ENCODE results near the gene ZNF469.

The ZNF469 gene

GRCh38 chr16:88350922-88351321, 31.8 kb upstream of the ZNF469 start:
- Histone ChIP-seq H3K27ac (ENCODE audit: low read depth, low read length) (no peak overlapping the region), H3K4me1 (ENCODE audit: control insufficient read depth, insufficient read depth, low read length) (no peaks in the 10 kb centered on the region), H3K9ac (ENCODE audit: low read length) (no peak overlapping the region), H3K36me3 (ENCODE audit: control insufficient read depth, insufficient read depth, low read length) (no peaks in the 10 kb centered on the region), H3K4me3 (ENCODE audit: low read length) (no peak overlapping the region), H3K27me3 (ENCODE audit: control insufficient read depth, insufficient read depth, low read length) (no peaks in the 10 kb centered on the region)

GRCh38 chr16:88351491-88352101, 31.2 kb upstream of the ZNF469 start:
- Histone ChIP-seq H3K9ac (ENCODE audit: low read length) (no peak overlapping the region), H3K4me1 (ENCODE audit: control insufficient read depth, insufficient read depth, low read length) (no peaks in the 10 kb centered on the region), H3K27me3 (ENCODE audit: control insufficient read depth, insufficient read depth, low read length) (no peaks in the 10 kb centered on the region), H3K36me3 (ENCODE audit: control insufficient read depth, insufficient read depth, low read length) (no peaks in the 10 kb centered on the region), H3K4me3 (ENCODE audit: low read length) (no peak overlapping the region), H3K27ac (ENCODE audit: low read depth, low read length) (no peak overlapping the region)

- H3K4me1 ChIP-seq (ENCODE audit: control insufficient read depth, insufficient read depth, low read length), result no peaks in the 10 kb centered on the region
- H3K36me3 ChIP-seq (ENCODE audit: control insufficient read depth, insufficient read depth, low read length), result no peaks in the 10 kb centered on the region
- no peak overlapping the region for H3K4me3 ChIP-seq (ENCODE audit: low read length)
- no peak overlapping the region for H3K9ac ChIP-seq (ENCODE audit: low read length)
- no peaks in the 10 kb centered on the region for H3K27me3 ChIP-seq (ENCODE audit: control insufficient read depth, insufficient read depth, low read length)
- H3K27ac ChIP-seq (ENCODE audit: low read depth, low read length), result no peak overlapping the region
Observed at GRCh38 chr16:88352261-88353200, 30.2 kb upstream of the ZNF469 start.

- Histone ChIP-seq H3K9ac (ENCODE audit: low read length) (no peak overlapping the region), H3K27ac (ENCODE audit: low read depth, low read length) (no peak overlapping the region), H3K4me1 (ENCODE audit: control insufficient read depth, insufficient read depth, low read length) (no peaks in the 10 kb centered on the region), H3K4me3 (ENCODE audit: low read length) (no peak overlapping the region), H3K27me3 (ENCODE audit: control insufficient read depth, insufficient read depth, low read length) (no peaks in the 10 kb centered on the region), H3K36me3 (ENCODE audit: control insufficient read depth, insufficient read depth, low read length) (no peaks in the 10 kb centered on the region)
Observed at GRCh38 chr16:88353232-88353631, 29.5 kb upstream of the ZNF469 start.

- H3K9ac ChIP-seq (ENCODE audit: low read length), result no peak overlapping the region
- no peak overlapping the region for H3K4me3 ChIP-seq (ENCODE audit: low read length)
- no peaks in the 10 kb centered on the region for H3K27me3 ChIP-seq (ENCODE audit: control insufficient read depth, insufficient read depth, low read length)
- H3K4me1 ChIP-seq (ENCODE audit: control insufficient read depth, insufficient read depth, low read length), result no peaks in the 10 kb centered on the region
- H3K27ac ChIP-seq (ENCODE audit: low read depth, low read length), result no peak overlapping the region
- no peaks in the 10 kb centered on the region for H3K36me3 ChIP-seq (ENCODE audit: control insufficient read depth, insufficient read depth, low read length)
Observed at GRCh38 chr16:88353691-88354090, 29.1 kb upstream of the ZNF469 start.

- H3K36me3 ChIP-seq (ENCODE audit: control insufficient read depth, insufficient read depth, low read length), result no peaks in the 10 kb centered on the region
- no peak overlapping the region for H3K27ac ChIP-seq (ENCODE audit: low read depth, low read length)
- H3K4me1 ChIP-seq (ENCODE audit: control insufficient read depth, insufficient read depth, low read length), result no peaks in the 10 kb centered on the region
- H3K4me3 ChIP-seq (ENCODE audit: low read length), result no peak overlapping the region
- H3K27me3 ChIP-seq (ENCODE audit: control insufficient read depth, insufficient read depth, low read length), result no peaks in the 10 kb centered on the region
- no peak overlapping the region for H3K9ac ChIP-seq (ENCODE audit: low read length)
Observed at GRCh38 chr16:88354229-88355092, 28.3 kb upstream of the ZNF469 start.

GRCh38 chr16:88355093-88355388, 27.7 kb upstream of the ZNF469 start:
- no peaks in the 10 kb centered on the region for H3K27me3 ChIP-seq (ENCODE audit: control insufficient read depth, insufficient read depth, low read length)
- H3K27ac ChIP-seq (ENCODE audit: low read depth, low read length), result no peak overlapping the region
- no peaks in the 10 kb centered on the region for H3K4me1 ChIP-seq (ENCODE audit: control insufficient read depth, insufficient read depth, low read length)
- no peak overlapping the region for H3K4me3 ChIP-seq (ENCODE audit: low read length)
- H3K36me3 ChIP-seq (ENCODE audit: control insufficient read depth, insufficient read depth, low read length), result no peaks in the 10 kb centered on the region
- H3K9ac ChIP-seq (ENCODE audit: low read length), result no peak overlapping the region

- Histone ChIP-seq H3K4me1 (ENCODE audit: control insufficient read depth, insufficient read depth, low read length) (no peaks in the 10 kb centered on the region), H3K27ac (ENCODE audit: low read depth, low read length) (no peak overlapping the region), H3K36me3 (ENCODE audit: control insufficient read depth, insufficient read depth, low read length) (no peaks in the 10 kb centered on the region), H3K27me3 (ENCODE audit: control insufficient read depth, insufficient read depth, low read length) (no peaks in the 10 kb centered on the region), H3K9ac (ENCODE audit: low read length) (no peak overlapping the region), H3K4me3 (ENCODE audit: low read length) (no peak overlapping the region)
Observed at GRCh38 chr16:88355389-88356123, 27.2 kb upstream of the ZNF469 start.

- Histone ChIP-seq H3K4me3 (ENCODE audit: low read length) (no peak overlapping the region), H3K9ac (ENCODE audit: low read length) (no peak overlapping the region), H3K27me3 (ENCODE audit: control insufficient read depth, insufficient read depth, low read length) (no peaks in the 10 kb centered on the region), H3K36me3 (ENCODE audit: control insufficient read depth, insufficient read depth, low read length) (no peaks in the 10 kb centered on the region), H3K27ac (ENCODE audit: low read depth, low read length) (no peak overlapping the region), H3K4me1 (ENCODE audit: control insufficient read depth, insufficient read depth, low read length) (no peaks in the 10 kb centered on the region)
Observed at GRCh38 chr16:88356124-88356726, 26.5 kb upstream of the ZNF469 start.

- Histone ChIP-seq H3K9ac (ENCODE audit: low read length) (no peak overlapping the region), H3K27ac (ENCODE audit: low read depth, low read length) (no peak overlapping the region), H3K27me3 (ENCODE audit: control insufficient read depth, insufficient read depth, low read length) (no peaks in the 10 kb centered on the region), H3K4me1 (ENCODE audit: control insufficient read depth, insufficient read depth, low read length) (no peaks in the 10 kb centered on the region), H3K4me3 (ENCODE audit: low read length) (no peak overlapping the region), H3K36me3 (ENCODE audit: control insufficient read depth, insufficient read depth, low read length) (no peaks in the 10 kb centered on the region)
Observed at GRCh38 chr16:88356727-88357199, 26.0 kb upstream of the ZNF469 start.

- Histone ChIP-seq H3K9ac (ENCODE audit: low read length) (no peak overlapping the region), H3K4me1 (ENCODE audit: control insufficient read depth, insufficient read depth, low read length) (no peaks in the 10 kb centered on the region), H3K36me3 (ENCODE audit: control insufficient read depth, insufficient read depth, low read length) (no peaks in the 10 kb centered on the region), H3K4me3 (ENCODE audit: low read length) (no peak overlapping the region), H3K27me3 (ENCODE audit: control insufficient read depth, insufficient read depth, low read length) (no peaks in the 10 kb centered on the region), H3K27ac (ENCODE audit: low read depth, low read length) (no peak overlapping the region)
Observed at GRCh38 chr16:88357317-88358022, 25.3 kb upstream of the ZNF469 start.
